ENCODE measurements around the gene KDM4B. TPM values are rescaled to one million over a fixed set of nuclear protein-coding genes. Genes with fewer than 3 reads are reported as not detected.

The KDM4B gene
- total RNA-seq, 1 experiment from 2014 or later, result 43.7 TPM

GRCh38 chr19:5152013-5152763 lies 183.3 kb downstream of the KDM4B start:
- H3K4ac ChIP-seq (ENCODE audit: low read depth, low read length), result no peak overlapping the region
- H3K9me3 Mint-ChIP-seq, result no peaks in the 10 kb centered on the region
- no peaks in the 10 kb centered on the region for H3K23me2 ChIP-seq (ENCODE audit: insufficient read length, low read depth, low read length, poor library complexity, severe bottlenecking)
- no peak overlapping the region for H3K4me2 ChIP-seq (ENCODE audit: insufficient read depth, insufficient read length, low read length)
- H3K27ac ChIP-seq (ENCODE audit: insufficient read length, low read depth, low read length), result no peak overlapping the region
- no peaks in the 10 kb centered on the region for H3K79me1 ChIP-seq (ENCODE audit: insufficient read depth, low read depth, low read length, poor library complexity, severe bottlenecking)
- no peak overlapping the region for H3K14ac ChIP-seq (ENCODE audit: insufficient read depth, low read length)
- H3K27me3 ChIP-seq (ENCODE audit: insufficient read depth, low read length), result no peaks in the 10 kb centered on the region
- H4K8ac ChIP-seq (replicated peaks; ENCODE audit: insufficient read length, low read depth, low read length), result no peak overlapping the region
- H3K27me3 Mint-ChIP-seq (ENCODE audit: low read depth), result peaks cover 2% of the 10 kb centered on the region; the same call in 1 of the 2 replicates
- no peak for TF ChIP-seq CTCF (conservative IDR thresholded peaks at IDR 0.05)
- H2AFZ ChIP-seq (ENCODE audit: low read length), result no peak overlapping the region
- H2BK5ac ChIP-seq (ENCODE audit: insufficient read length, low read length), result no peak overlapping the region
- DNase-seq, result no peak
- no peak overlapping the region for H2BK20ac ChIP-seq (ENCODE audit: low read depth, low read length, poor library complexity, severe bottlenecking)
- H2BK15ac ChIP-seq (ENCODE audit: low read depth, low read length), result no peak overlapping the region
- no peaks in the 10 kb centered on the region for H3K9me3 ChIP-seq (ENCODE audit: control insufficient read depth, low read depth, low read length)
- H2BK120ac ChIP-seq (ENCODE audit: low read depth, low read length, poor library complexity, severe bottlenecking), result no peak overlapping the region
- no peak overlapping the region for H2AK5ac ChIP-seq (ENCODE audit: insufficient read length, low read length)
- H3K79me2 ChIP-seq (ENCODE audit: insufficient read depth, low read length), result no peaks in the 10 kb centered on the region
- H3K4me1 Mint-ChIP-seq, result peaks cover 8 to 47% of the 10 kb centered on the region in 2 experiments
- peaks cover 0 to 13% (median 8%) of the 10 kb centered on the region in 3 experiments; a peak in 5 of 7 replicates for H3K36me3 Mint-ChIP-seq (ENCODE audit: insufficient read depth in 1 of 3, low read depth in 3 of 3)
- no peak overlapping the region for H3K9ac ChIP-seq (ENCODE audit: extremely low read depth, insufficient read length, low read length)
- H3K18ac ChIP-seq (ENCODE audit: insufficient read length, low read depth, low read length), result no peak overlapping the region
- no peak overlapping the region for H3K4me3 Mint-ChIP-seq
- no peak overlapping the region for H4K91ac ChIP-seq (ENCODE audit: insufficient read length, low read depth, low read length)
- H4K5ac ChIP-seq (ENCODE audit: insufficient read length, low read depth, low read length), result no peak overlapping the region
- no peak overlapping the region for H3K27ac Mint-ChIP-seq
- H3K56ac ChIP-seq (ENCODE audit: insufficient read length, low read depth, low read length), result no peak overlapping the region
- H3K23ac ChIP-seq (ENCODE audit: insufficient read length, low read depth, low read length), result no peak overlapping the region
- H3K4me1 ChIP-seq (ENCODE audit: insufficient read depth, low read length), result no peaks in the 10 kb centered on the region
- no peak overlapping the region for H3T11ph ChIP-seq (ENCODE audit: low read length)
- H2BK12ac ChIP-seq (ENCODE audit: insufficient read length, low read depth, low read length), result no peak overlapping the region
- no CpG with 5 or more reads among the region's 27 CpGs for WGBS (ENCODE audit: extremely low coverage, insufficient read length, low lambda C conversion rate)
- H4K20me1 ChIP-seq (ENCODE audit: control insufficient read depth, insufficient read depth, insufficient read length), result no peaks in the 10 kb centered on the region
